ENCODE data around the gene OS9.
A peak's percentile ranks its signal among the peaks of the same experiment; 100 is the strongest.

Gene OS9

GRCh38 chr12:57688931-57689330 is 5.0 kb upstream of the OS9 start:
- no peaks in the 10 kb centered on the region for H3K36me3 ChIP-seq
- peaks cover 0 to 8% (median 0%) of the 10 kb centered on the region in 11 experiments; a peak in 2 of 22 replicates for H3K9me3 ChIP-seq (replicated peaks in 1 of 11)
- H3K27ac ChIP-seq: no peak overlapping the region
- H3K4me3 ChIP-seq: no peak overlapping the region
- no peak for TF ChIP-seq Cebpa-rat (IDR thresholded peaks at IDR 0.05)
- H3K27me3 ChIP-seq: no peaks in the 10 kb centered on the region
- H3K9ac ChIP-seq: no peak overlapping the region
- H3K4me1 ChIP-seq: peaks cover 0 to 5% (median 3%) of the 10 kb centered on the region in 10 experiments; a peak in 3 of 20 replicates
- no peak overlapping the region for H3K4me2 ChIP-seq
- H4K20me1 ChIP-seq: no peaks in the 10 kb centered on the region

- H3K27me3 ChIP-seq: no peaks in the 10 kb centered on the region
- no peak overlapping the region for H3K27ac ChIP-seq
- H4K20me1 ChIP-seq: peaks cover 0 to 8% (median 2%) of the 10 kb centered on the region in 11 experiments; a peak in 5 of 22 replicates
- peaks cover 21 to 26% (median 23%) of the 10 kb centered on the region in 11 experiments for H3K36me3 ChIP-seq
- no peak overlapping the region for H3K4me2 ChIP-seq
- no peak overlapping the region for H3K4me3 ChIP-seq
- H3K9ac ChIP-seq: no peak overlapping the region
- peaks cover 0 to 8% (median 0%) of the 10 kb centered on the region in 11 experiments; a peak in 2 of 22 replicates for H3K9me3 ChIP-seq (replicated peaks in 1 of 11)
- no peak for TF ChIP-seq Cebpa-rat (IDR thresholded peaks at IDR 0.05)
- peaks cover 9 to 19% (median 14%) of the 10 kb centered on the region in 10 experiments for H3K4me1 ChIP-seq
Measured at GRCh38 chr12:57692500-57692899, 1.4 kb upstream of the OS9 start.

- H3K4me2 ChIP-seq: peak overlapping the region in 9 of 11 experiments; percentile 8 to 63 (median 50); a peak in 14 of 22 replicates
- no peak for TF ChIP-seq Cebpa-rat (IDR thresholded peaks at IDR 0.05)
- peaks cover 9 to 19% (median 14%) of the 10 kb centered on the region in 10 experiments for H3K4me1 ChIP-seq
- H3K27ac ChIP-seq: no peak overlapping the region
- H3K9me3 ChIP-seq (replicated peaks in 1 of 11): peaks cover 0 to 8% (median 0%) of the 10 kb centered on the region in 11 experiments; a peak in 2 of 22 replicates
- H3K27me3 ChIP-seq: no peaks in the 10 kb centered on the region
- no peak overlapping the region; a peak in 3 of 20 replicates for H3K4me3 ChIP-seq
- no peak overlapping the region for H3K9ac ChIP-seq
- H3K36me3 ChIP-seq: peaks cover 29 to 33% (median 31%) of the 10 kb centered on the region in 11 experiments
- H4K20me1 ChIP-seq: peaks cover 0 to 8% (median 2%) of the 10 kb centered on the region in 11 experiments; a peak in 6 of 22 replicates
Measured at GRCh38 chr12:57693317-57693658, 644 bp upstream of the OS9 start.

GRCh38 chr12:57694459-57695019 is 607 bp downstream of the OS9 start:
- Histone ChIP-seq H3K4me2 (peak overlapping the region; percentile 83 to 98 (median 93)), H3K9me3 (replicated peaks in 1 of 11) (peaks cover 0 to 8% (median 0%) of the 10 kb centered on the region in 11 experiments; a peak in 2 of 22 replicates), H3K27me3 (no peaks in the 10 kb centered on the region), H4K20me1 (peaks cover 0 to 19% (median 5%) of the 10 kb centered on the region in 11 experiments; a peak in 7 of 22 replicates), H3K4me1 (peaks cover 9 to 19% (median 14%) of the 10 kb centered on the region in 10 experiments), H3K4me3 (peak overlapping the region; percentile 69 to 89 (median 82)), H3K27ac (peak overlapping the region; percentile 70 to 91 (median 83)), H3K9ac (peak overlapping the region; percentile 82 to 92 (median 87)), H3K36me3 (peaks cover 39 to 46% (median 42%) of the 10 kb centered on the region in 11 experiments)
- TF ChIP-seq Cebpa-rat (IDR thresholded peaks at IDR 0.05): no peak

GRCh38 chr12:57695770-57696432 is 2.0 kb downstream of the OS9 start:
- peak overlapping the region in 5 of 11 experiments; percentile 86 to 98 (median 93); a peak in 6 of 22 replicates for H3K4me2 ChIP-seq
- no peaks in the 10 kb centered on the region for H3K27me3 ChIP-seq
- no peak for TF ChIP-seq Cebpa-rat (IDR thresholded peaks at IDR 0.05)
- peaks cover 0 to 8% (median 0%) of the 10 kb centered on the region in 11 experiments; a peak in 2 of 22 replicates for H3K9me3 ChIP-seq (replicated peaks in 1 of 11)
- no peak overlapping the region for H3K27ac ChIP-seq
- H3K9ac ChIP-seq: no peak overlapping the region
- 0 out of 20 replicates have a peak overlapping the region, but pooled peaks of 1 of the 10 experiments have one; percentile 73 for H3K4me3 ChIP-seq
- H3K4me1 ChIP-seq: peaks cover 9 to 19% (median 14%) of the 10 kb centered on the region in 10 experiments
- H4K20me1 ChIP-seq: peaks cover 0 to 24% (median 5%) of the 10 kb centered on the region in 11 experiments; a peak in 8 of 22 replicates
- peaks cover 40 to 59% (median 53%) of the 10 kb centered on the region in 11 experiments for H3K36me3 ChIP-seq

- no peak for TF ChIP-seq Cebpa-rat (IDR thresholded peaks at IDR 0.05)
- Histone ChIP-seq H3K4me1 (peaks cover 9 to 19% (median 14%) of the 10 kb centered on the region in 10 experiments), H4K20me1 (peaks cover 0 to 24% (median 5%) of the 10 kb centered on the region in 11 experiments; a peak in 8 of 22 replicates), H3K27ac (no peak overlapping the region), H3K4me2 (no peak overlapping the region), H3K4me3 (no peak overlapping the region), H3K27me3 (no peaks in the 10 kb centered on the region), H3K9me3 (replicated peaks in 1 of 11) (peaks cover 0 to under 1% (median 0%) of the 10 kb centered on the region in 11 experiments; a peak in 1 of 22 replicates), H3K36me3 (peaks cover 51 to 70% (median 64%) of the 10 kb centered on the region in 11 experiments), H3K9ac (no peak overlapping the region)
Measured at GRCh38 chr12:57697076-57697475, 3.1 kb downstream of the OS9 start.

- Histone ChIP-seq H3K36me3 (peaks cover 65 to 84% (median 77%) of the 10 kb centered on the region in 11 experiments), H3K27me3 (no peaks in the 10 kb centered on the region), H3K9me3 (replicated peaks in 1 of 11) (peaks cover 6 to 12% (median 7%) of the 10 kb centered on the region in 11 experiments), H3K4me1 (peaks cover 9 to 15% (median 12%) of the 10 kb centered on the region in 10 experiments), H3K27ac (no peak overlapping the region), H3K4me2 (no peak overlapping the region), H3K9ac (no peak overlapping the region), H4K20me1 (peaks cover 0 to 24% (median 5%) of the 10 kb centered on the region in 11 experiments; a peak in 8 of 22 replicates), H3K4me3 (no peak overlapping the region)
- TF ChIP-seq Cebpa-rat (IDR thresholded peaks at IDR 0.05): no peak
Measured at GRCh38 chr12:57698414-57698813, 4.5 kb downstream of the OS9 start.

- H3K4me2 ChIP-seq: no peak overlapping the region
- H4K20me1 ChIP-seq: peaks cover 0 to 31% (median 2%) of the 10 kb centered on the region in 11 experiments; a peak in 6 of 22 replicates
- peaks cover 0 to 8% (median 3%) of the 10 kb centered on the region in 10 experiments; a peak in 16 of 20 replicates for H3K4me1 ChIP-seq
- H3K9ac ChIP-seq: no peak overlapping the region
- no peak overlapping the region for H3K27ac ChIP-seq
- peaks cover 15 to 21% (median 17%) of the 10 kb centered on the region in 11 experiments for H3K9me3 ChIP-seq (replicated peaks in 1 of 11)
- no peaks in the 10 kb centered on the region for H3K27me3 ChIP-seq
- TF ChIP-seq Cebpa-rat (IDR thresholded peaks at IDR 0.05): no peak
- H3K36me3 ChIP-seq: peaks cover 74 to 99% (median 92%) of the 10 kb centered on the region in 11 experiments
- H3K4me3 ChIP-seq: no peak overlapping the region
Measured at GRCh38 chr12:57700317-57700716, 6.4 kb downstream of the OS9 start.

GRCh38 chr12:57707250-57707649 is 13.3 kb downstream of the OS9 start:
- peaks cover 15 to 29% (median 20%) of the 10 kb centered on the region in 11 experiments for H3K9me3 ChIP-seq (replicated peaks in 1 of 11)
- H4K20me1 ChIP-seq: peaks cover 0 to 49% (median 0%) of the 10 kb centered on the region in 11 experiments; a peak in 4 of 22 replicates
- H3K27ac ChIP-seq: no peak overlapping the region
- no peaks in the 10 kb centered on the region for H3K27me3 ChIP-seq
- no peak overlapping the region for H3K4me2 ChIP-seq
- H3K9ac ChIP-seq: no peak overlapping the region
- no peaks in the 10 kb centered on the region for H3K4me1 ChIP-seq
- H3K4me3 ChIP-seq: no peak overlapping the region
- H3K36me3 ChIP-seq: peaks cover 64 to 100% (median 78%) of the 10 kb centered on the region in 11 experiments
- no peak for TF ChIP-seq Cebpa-rat (IDR thresholded peaks at IDR 0.05)

Data from BLaER1 treated with 17β-estradiol and CSF1 and Interleukin-3, amounts not matched to agents 10 nM and 100 nM (cell line).